ENCODE data around the gene JAK3. TPM values are rescaled to one million over a fixed set of nuclear protein-coding genes. Genes with fewer than 3 reads are reported as not detected.

Gene JAK3
- total and polyA plus RNA-seq, 10 of the 15 experiments (the other 5 are each of a cell fraction or from before 2014, with no cell fraction given): 7.8 to 67.9 (median 33.3) TPM

GRCh38 chr19:17796838-17797423, 50.9 kb downstream of the JAK3 start:
- Histone ChIP-seq H3K79me2 (ENCODE audit: control insufficient read depth, insufficient read depth, low read length) (no peaks in the 10 kb centered on the region), H3K27ac (ENCODE audit: control insufficient read depth, insufficient read depth) (no peak overlapping the region), H2AFZ (ENCODE audit: control insufficient read depth, low read depth, low read length) (no peak overlapping the region), H3K4me2 (ENCODE audit: control insufficient read depth, insufficient read depth) (no peak overlapping the region), H4K20me1 (ENCODE audit: control insufficient read depth, insufficient read depth) (no peaks in the 10 kb centered on the region), H3K4me1 (ENCODE audit: control insufficient read depth, insufficient read depth, low read length) (no peaks in the 10 kb centered on the region), H3K9me3 (replicated peaks; ENCODE audit: control insufficient read depth, insufficient read depth, low read length) (no peaks in the 10 kb centered on the region), H3K4me3 (no peak overlapping the region), H3K27me3 (replicated peaks in 1 of 2; ENCODE audit: control insufficient read depth in 2 of 2, insufficient read depth in 2 of 2, low read length in 1 of 2) (peaks cover 3 to 6% of the 10 kb centered on the region in 2 experiments; a peak in 3 of 4 replicates), H3K9ac (ENCODE audit: control insufficient read depth, insufficient read depth, low read length) (no peak overlapping the region), H3K36me3 (ENCODE audit: control insufficient read depth in 2 of 2, insufficient read depth in 2 of 2, low read length in 1 of 2) (no peaks in the 10 kb centered on the region)
- in situ Hi-C loops (cut with MboI): no loop called here
- DNase-seq (ENCODE audit: low read depth, low spot score): no peak
- intact Hi-C loops (cut with micrococcal nuclease; ENCODE audit: unreplicated experiment): no loop called here
- ChIA-PET POLR2A (no interaction called here), SMC1A (ENCODE audit: uncharacterized antibody, unreplicated experiment) (no interaction called here), RAD21 (ENCODE audit: unreplicated experiment) (no interaction called here), CTCF (interaction anchor here (0.8 kb wide), 1 partner anchor 58 kb away, joined by 3 read pairs; no protein-coding TSS in a partner anchor)
- no peak for ATAC-seq
- BruUV-seq (replicated peaks): no TSS peak
- whole genome bisulfite sequencing (ENCODE audit: insufficient coverage, insufficient replicate concordance, low lambda C conversion rate, missing lambda C conversion rate): 0% methylated on average over 1 of the region's 1 CpG
- FAIRE-seq: no peak
- no peak for TF ChIP-seq POLR2AphosphoS2 (IDR thresholded peaks at IDR 0.05; ENCODE audit: low read depth, low read length)
- TF ChIP-seq RAD21 (IDR thresholded peaks at IDR 0.05; ENCODE audit: insufficient read depth, low read depth, low read length): no peak
- no peak for TF ChIP-seq HCFC1 (IDR thresholded peaks at IDR 0.05; ENCODE audit: low read length)
- no peak for TF ChIP-seq BCL3 (IDR thresholded peaks at IDR 0.05; ENCODE audit: borderline replicate concordance, insufficient read depth, low read depth, low read length, poor library complexity, severe bottlenecking)
- no peak for TF ChIP-seq EZH2 (IDR thresholded peaks at IDR 0.05; ENCODE audit: borderline replicate concordance, control insufficient read depth, low read depth, low read length)
- TF ChIP-seq ZSCAN29 (IDR thresholded peaks at IDR 0.05): no peak
- no peak for TF ChIP-seq TBL1XR1 (IDR thresholded peaks at IDR 0.05; ENCODE audit: low read depth, low read length)
- TF ChIP-seq GABPA (IDR thresholded peaks at IDR 0.05; ENCODE audit: low read depth): no peak
- TF ChIP-seq MYC (IDR thresholded peaks at IDR 0.05; ENCODE audit: insufficient read depth, insufficient read length, insufficient replicate concordance, low read length, severe bottlenecking): no peak
- no peak for TF ChIP-seq SMC3 (IDR thresholded peaks at IDR 0.05; ENCODE audit: borderline replicate concordance, low read length)
- no peak for TF ChIP-seq USF1 (IDR thresholded peaks at IDR 0.05; ENCODE audit: borderline replicate concordance, extremely low read length, insufficient read depth, low read depth, low read length)
- no peak for TF ChIP-seq SMARCA5 (IDR thresholded peaks at IDR 0.05)
- TF ChIP-seq TARDBP (IDR thresholded peaks at IDR 0.05; ENCODE audit: borderline replicate concordance): no peak

Measured in GM12878 (cell line).